Left renal cortex interstitium (tissue), 4 donors: ENCODE results near the gene RPN2. TPM values are rescaled to one million over a fixed set of nuclear protein-coding genes. Genes with fewer than 3 reads are reported as not detected.

Source experiments
- DNase-seq, 4 donors: peaks; one replicate each; pipeline ENCODE4 v3.0.0-alpha.2; 2013; ENCODE audit warnings: low read depth in 4 of 4, low spot score in 2 of 4, missing footprints in 1 of 4
- polyA plus RNA-seq, 4 donors: library from polyadenylated mRNA; unstranded; fragments of 120-200 nt; gene quantifications; one replicate each; pipeline ENCODE4 v1.2.1, GENCODE V29; 2013; ENCODE audit not compliant: insufficient read length in 4 of 4

The RPN2 gene
- polyA plus RNA-seq, 4 donors: 272 to 316 (median 290) TPM

DNA sequence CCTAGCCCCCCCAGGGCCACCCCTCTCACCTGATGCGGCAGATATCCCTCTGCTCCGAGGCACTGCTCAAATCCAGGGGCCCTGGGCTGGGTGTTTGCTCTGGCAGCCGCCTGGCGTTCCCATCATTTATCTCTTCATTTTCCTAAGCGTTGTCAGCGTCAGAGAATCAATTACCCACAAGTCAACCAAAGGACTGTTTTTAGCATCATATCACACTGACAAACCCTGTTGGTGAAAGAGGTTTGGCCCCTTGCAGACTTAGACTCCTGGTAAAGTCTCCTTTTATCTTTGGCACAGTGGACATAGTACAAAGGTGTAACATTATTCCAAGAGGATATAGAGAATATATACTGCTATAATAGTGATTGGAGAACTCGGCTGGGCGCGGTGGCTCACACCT lies 82.6 kb downstream of the RPN2 start, which contains the start of gene GHRH:
Gene GHRH (minus strand): TSS at position 101 of the 400 bp plus-strand sequence. CDS start 4,925 bp downstream, outside the sequence.
- no peak for DNase-seq

DNA sequence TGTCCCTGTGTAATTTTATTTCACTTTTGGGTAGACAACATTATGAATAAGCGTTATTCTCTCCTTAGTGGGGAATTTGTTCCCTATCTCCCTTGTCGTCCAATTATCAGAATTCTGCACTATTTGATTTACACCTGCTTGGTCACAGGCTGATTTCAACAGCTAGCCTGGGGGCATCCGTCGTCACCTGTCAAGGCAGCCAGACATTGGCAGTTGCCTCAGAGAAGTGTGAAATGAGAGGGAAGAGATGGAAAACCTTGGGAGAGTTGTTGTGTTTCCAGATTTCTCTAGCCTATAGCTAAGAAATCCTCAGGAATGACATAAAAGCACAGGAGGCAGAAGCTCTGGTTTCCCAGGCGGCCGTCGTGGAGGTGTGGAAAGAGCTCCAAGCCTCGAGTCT lies 83.4 kb downstream of the RPN2 start:
- DNase-seq: no peak

DNA sequence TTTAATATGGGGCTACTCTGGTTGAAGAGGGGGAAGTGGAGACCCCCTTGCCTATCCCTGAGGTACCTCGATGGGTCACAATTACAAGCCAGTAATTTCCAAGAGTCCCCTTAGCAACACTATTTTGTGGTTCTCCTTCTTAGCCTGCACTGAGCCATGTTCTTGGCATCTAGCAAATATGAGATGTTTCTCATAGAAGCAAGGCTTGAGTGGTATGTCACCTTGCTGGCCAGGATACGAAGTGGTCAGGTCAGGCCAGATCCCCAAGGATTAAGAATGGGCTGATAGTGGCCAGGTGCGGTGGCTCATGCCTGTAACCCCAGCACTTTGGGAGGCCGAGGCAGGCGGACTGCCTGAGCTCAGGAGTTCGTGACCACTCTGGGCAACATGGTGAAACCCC lies 84.6 kb downstream of the RPN2 start:
- DNase-seq: no peak

DNA sequence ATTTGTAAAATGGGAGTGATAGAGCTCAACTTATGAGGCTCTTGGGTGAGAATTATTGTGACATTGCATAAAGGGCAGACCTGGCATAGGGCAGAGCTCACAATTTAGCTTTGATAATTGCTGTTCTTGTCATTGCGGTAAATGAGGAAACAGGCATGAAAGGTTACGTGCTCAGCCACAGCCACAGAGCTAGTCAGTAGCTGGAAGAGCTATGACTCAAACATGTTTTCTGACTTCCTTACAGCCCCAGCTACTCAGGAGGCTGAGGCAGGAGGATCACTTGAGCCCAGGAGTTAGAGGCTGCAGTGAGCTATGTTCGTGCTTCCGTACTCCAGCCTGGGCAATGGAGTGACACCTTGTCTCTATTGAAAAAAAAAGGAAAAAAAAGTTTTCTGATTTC lies 86.0 kb downstream of the RPN2 start:
- no peak for DNase-seq

DNA sequence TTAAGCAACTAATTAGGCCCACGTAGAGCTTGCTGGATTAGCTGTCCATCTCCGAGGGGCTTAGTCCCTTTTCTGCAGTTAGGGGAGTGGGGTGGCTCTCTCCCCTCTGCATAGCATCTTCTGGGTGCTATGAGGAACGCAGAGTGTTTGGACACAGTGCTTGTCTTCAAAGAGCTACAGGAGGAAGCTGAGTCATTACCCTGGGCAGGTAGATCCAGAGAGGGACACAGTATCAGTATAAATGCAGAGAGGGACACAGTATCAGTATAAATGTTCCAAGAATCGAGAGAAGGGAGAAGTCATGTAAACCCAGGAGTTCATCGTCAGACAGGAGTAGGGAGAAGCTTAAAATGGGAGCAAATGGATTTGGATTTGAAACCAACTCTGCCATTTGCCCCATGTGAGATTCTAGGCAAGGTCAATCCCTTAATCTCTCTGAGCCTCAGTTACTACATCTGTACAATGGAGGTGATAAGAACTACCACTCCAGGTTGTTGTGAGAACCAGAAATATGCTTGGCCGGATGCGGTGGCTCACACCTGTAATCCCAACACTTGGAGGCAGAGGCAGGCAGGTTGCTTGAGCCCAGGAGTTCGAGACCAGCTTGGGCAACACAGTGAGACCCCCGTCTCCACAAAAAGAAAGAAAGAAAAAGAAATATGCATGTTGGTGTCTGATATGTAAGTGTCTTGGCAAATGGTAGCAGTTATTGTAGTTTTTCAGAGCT lies 88.0 kb downstream of the RPN2 start:
- no peak for DNase-seq

DNA sequence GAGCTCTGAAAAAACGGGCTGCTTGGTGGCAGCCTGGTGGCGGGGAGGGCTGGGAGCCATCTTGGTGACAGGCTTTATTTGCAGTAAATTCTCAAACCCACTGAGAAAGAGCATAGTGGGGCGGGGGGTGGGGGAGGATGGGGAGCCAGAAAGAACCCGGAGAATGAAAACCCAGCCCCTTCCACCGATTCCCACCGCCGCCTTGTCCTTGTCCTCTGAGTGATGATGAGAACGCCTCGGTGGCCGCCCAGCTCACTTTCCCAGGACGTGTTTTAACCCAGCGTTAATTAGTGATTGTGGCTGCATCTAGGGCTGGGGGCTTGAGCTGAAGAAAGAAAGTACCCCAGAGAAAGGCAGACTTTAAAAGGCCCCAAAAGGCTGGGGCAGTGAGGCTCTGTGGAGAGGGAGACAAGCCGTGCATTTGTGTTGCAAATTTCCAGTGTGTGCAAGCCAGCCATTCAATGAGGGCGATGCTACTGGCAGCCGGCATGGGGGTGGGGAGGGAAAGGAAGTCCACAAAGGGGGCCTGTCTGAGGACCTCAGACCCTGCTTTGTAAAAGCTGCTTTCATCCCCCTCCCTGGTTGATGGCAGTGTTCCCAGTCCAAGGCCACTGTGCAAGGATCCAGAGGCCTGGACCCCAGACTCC lies 88.7 kb downstream of the RPN2 start:
- DNase-seq: no peak

DNA sequence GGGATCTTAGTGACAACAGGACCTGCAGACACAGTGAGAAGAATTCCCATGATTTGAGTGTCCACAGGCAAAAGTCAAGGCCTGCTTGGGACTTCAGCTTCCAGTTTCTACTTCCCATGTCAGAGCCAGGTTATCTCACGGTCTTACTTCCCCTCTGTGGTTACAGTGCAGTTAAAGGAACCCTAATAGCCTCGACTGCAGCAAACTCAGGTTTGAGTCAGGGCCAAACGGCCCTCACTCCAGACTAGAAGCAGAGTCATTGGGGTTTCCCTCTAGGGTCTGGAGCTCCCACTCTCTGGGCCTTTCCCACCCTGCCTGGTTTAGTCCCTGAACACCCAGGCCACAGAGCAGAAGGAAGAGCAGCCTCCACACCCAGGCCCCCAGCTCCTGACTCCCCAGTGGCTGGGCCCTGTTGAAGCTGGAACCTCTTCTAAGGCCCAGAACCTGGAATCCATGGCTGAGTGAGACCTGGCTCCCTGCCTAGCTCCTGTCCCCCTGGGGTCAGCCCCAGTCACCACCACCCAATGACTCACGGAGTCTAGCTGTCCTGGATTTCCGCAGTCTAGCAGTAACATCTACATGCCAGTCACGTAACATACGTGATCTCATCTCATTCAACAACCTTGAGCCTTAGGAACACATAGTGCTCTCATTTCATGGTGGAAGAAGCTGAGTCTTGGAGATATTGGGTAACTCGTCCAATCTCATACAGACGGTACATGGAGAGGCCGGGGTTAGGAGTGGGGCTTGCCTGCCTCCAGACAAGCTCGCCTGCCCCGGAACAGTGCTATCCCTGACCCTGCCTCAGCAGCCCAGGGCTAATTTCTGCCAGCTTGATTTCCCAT lies 91.7 kb downstream of the RPN2 start:
- DNase-seq: no peak

DNA sequence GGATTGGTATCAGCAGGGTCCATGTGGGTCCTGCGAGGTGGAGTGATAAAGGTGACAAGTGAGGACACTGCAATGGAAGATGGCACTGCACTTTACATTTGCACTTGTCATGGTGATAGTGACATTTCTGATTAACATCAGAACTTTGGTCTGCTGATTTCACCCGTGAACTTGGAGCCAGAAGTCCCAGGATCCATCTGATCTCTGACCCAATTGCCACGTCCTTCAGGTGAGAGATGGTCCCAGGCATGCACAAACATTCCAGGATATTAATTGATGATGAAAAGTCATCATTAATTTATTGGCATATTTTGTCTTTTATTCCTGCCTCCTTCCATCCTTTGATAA lies 92.3 kb downstream of the RPN2 start:
- no peak for DNase-seq

DNA sequence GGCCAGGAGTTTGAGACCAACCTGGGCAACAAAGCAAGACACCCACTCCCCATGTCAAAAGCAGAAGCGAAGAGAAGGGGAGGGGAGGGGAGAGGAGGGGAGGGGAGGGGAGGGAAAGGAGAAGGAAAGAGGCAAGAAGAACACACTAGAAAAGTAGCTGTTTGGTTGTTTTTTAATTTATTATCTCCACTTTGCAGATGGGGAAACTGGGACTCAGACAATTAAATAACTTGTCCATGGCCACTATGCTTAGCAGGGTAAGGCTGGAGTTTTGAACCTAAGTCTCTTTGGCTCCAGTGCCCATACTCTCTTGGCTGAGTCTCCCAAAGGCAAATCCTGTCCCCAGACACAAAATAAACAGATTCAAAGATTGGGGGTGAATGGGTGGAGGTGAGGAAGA lies 94.9 kb downstream of the RPN2 start:
- no peak for DNase-seq

DNA sequence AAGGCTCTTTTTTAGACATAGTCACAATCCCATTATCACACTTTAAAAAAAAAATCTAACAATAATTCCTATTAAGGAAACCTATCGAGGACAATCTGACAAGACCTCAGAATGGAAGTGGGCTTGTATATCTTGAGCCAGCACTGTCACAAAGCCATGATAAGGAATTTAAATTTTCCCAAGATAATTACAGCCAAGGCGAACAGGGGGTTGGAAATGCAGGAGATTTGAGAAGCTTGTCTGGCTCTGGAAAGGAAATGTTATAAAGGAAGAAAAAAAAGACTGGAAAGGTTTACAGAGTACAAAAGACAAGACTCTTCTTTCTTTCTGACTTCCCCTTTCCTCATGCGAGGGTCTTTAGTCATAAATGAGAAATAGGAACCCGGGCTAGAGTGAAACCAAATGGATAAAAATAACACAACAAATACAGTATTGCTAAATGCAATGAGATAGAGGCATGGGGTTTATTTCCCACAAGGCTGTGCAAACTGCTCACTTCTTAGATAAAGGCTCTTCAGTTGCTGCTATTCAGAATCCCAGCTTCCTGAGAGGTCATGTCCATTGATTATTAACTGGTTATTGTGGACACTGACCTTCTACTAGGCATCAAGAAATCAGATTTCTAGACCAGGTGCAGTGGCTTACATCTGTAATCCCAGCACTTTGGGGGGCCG lies 95.9 kb downstream of the RPN2 start:
- DNase-seq: no peak

DNA sequence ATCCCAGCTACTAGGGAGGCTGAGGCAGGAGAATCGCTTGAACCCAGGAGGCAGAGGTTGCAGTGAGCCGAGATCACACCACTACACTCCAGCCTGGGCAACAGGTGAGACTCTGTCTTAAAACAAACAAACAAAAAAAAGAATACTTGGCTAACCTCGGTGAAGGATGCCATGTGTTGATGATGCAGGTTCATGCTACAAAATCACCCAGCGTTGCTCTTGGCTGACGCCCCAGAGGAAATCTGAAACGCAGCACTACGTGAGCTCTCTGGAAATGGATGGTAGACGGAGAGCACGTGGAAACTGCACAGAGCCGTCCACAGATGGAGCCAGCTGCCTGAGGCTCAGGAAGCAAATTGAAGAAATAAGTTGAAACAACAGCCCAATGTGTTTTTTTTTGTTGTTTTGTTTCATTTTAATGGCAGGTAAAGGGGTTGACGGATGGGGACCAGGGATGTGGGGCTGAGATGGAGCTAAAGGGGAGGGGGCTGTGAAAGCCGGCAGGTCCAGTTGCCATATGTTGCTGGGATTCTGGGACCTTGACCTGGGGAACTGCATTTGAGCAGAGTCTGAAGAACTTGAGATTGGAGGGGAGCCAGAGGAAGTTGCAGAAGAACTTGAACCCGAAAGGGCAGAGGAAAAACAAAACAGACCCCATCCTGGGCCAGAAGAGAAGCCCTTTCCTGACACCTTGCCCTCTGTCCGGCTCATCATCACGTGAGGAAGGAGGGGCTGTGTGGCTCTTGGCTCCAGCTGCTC lies 97.5 kb downstream of the RPN2 start:
- DNase-seq: peak in 2 of 4 donors; percentile 49 to 76

DNA sequence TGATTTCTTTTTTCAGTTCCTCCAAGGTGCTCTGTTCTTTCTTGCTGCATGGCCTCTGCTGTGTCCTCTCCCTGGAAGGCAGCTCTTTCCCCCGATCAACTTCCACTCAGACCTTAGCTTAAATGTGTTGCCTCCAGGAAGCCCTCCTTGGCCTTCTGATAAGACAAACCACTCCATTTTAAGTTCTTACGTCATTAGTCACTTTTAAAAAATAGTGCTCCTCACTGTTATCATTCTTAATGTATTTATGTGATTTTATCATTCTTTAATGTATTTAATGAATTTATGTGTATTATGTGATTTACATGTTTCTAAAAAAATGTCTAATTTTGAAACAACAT lies 98.1 kb downstream of the RPN2 start:
- DNase-seq: no peak

DNA sequence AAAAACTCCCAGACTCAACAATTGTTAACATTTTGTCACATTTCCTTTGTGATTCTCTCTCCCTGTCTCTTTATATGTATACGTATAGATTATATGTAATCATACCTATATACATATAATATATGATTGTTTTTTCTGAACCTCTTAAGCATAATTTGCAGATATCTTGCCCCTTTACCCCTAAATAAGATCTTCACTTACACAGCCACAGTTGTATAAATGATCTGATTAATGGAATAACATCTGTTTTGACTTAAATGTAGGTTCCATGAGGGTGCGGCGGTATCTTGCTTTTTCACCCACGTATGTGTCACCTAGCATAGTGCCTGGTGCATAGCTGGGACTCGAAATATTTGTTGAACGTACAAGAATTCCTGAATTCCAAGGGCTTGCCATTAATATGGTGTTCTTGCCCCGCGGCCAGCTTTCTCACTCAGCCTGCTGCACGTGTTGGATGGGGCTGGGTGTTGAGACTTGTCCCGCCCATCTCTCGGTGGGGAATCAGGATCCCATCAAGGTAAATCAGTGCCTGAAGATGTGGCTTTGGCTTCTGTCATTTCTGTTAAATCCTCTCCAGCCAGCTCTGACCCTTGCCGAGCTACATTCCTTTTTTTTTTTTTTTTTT lies 99.9 kb downstream of the RPN2 start:
- no peak for DNase-seq

DNA sequence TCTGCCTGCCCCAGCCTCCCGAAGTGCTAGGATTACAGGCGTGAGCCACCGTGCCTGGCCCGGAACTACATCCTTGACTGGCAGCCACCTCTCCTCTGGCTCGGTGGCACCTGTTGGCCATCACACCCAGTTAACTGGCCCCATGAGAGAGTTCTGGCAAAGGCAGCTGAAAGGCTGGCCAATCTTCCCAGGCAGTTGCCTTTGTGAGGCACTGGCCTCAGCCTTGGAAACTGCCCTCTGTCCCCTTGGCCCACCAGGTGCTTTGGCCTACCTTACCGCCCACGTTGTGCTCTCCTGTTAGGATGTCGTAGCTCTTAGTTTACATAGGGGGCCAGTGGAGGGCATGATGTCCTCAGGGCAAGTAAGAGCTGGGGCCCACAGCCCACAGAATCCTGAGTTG lies 100.7 kb downstream of the RPN2 start:
- DNase-seq: no peak

DNA sequence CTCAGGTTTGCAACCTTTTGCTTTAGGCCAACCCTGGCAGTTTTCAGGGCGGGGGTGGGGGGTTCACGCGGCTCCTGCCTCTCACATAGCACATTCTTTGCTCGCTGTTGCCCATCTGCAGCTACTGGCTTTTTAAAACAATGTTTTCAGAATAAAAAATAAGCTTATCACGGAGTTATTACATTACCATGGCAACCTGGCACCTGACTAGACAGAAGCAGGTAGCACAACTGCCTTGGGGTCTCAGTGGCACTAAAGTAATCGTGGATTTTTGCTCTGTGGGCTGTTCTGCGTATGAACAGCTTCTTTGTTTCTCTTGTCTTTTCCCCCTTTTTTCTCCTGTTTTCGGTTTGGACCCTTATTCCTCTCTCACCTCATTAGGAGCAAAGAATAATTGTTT lies 101.3 kb downstream of the RPN2 start:
- no peak for DNase-seq

DNA sequence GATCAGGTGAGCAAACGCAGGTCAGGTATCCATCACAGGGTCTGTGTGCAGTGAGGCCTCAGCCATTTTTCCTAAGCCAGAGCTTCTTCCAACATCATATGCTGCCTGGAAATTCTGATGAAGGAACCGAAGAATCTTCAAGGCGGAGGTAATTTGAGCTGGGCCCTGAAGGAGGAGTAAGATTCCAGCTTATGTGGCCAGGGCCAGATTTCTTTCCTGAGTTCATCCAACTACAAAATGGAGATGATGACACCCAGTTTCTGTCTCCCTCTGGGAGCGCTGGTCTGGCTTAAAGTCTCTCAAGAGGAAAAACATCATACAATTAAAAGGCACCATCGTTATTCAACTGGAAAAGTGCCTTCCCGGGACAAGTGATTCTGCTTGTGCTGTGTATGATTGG lies 103.4 kb downstream of the RPN2 start:
- DNase-seq: no peak

DNA sequence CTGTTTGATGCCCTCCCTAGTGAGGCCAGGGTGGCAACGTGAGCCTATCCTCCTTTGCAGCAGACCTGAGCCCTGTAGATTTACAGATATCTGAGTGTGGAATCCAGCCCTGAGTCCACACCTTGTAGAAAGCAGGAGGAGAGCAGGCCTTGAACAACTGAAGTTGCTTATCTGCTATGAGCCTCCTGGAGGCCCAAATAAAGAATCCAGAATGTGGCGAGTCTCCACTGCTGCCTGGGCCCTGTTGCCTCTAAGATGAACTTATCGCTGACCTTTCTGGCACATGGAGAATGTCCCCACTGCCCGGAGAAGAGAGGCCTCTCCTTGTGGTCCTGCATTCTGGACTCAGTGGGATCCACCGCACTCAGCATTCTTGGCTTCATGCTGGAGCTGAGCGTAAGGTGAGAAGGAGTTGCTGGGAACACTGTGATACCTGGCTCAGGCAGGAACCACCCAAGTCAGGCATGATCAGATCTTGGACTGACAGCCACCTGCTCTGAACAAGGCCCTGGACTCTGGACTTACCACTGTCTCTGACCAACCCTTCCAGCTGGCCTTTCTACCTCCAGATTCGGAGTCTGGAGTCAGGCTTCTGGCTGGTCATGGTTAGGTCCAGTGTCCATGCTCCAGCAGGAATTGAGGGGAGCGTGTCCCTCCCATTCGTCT lies 104.5 kb downstream of the RPN2 start:
- DNase-seq: no peak

DNA sequence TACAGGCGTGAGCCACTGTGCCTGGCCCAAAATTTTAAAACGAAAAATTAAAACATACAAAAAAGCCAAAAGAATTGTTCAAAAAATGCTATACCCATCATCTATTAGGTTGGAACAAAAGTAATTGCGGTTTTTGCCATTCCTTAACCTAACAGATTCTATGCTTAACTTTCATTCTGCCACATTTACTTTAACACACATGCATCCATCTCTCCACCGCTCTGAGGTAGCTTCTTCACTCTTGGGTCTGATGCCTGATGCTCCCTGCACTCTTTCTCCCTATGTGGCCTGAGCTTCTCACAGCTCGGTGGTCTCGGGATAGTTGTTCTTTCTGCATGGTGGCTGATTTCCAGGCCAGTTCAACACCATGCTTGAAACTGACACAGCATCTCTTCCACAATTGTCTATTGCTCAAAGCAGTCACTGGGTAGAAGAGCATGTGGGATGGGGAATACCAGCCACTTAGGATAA lies 105.6 kb downstream of the RPN2 start:
- DNase-seq: no peak

DNA sequence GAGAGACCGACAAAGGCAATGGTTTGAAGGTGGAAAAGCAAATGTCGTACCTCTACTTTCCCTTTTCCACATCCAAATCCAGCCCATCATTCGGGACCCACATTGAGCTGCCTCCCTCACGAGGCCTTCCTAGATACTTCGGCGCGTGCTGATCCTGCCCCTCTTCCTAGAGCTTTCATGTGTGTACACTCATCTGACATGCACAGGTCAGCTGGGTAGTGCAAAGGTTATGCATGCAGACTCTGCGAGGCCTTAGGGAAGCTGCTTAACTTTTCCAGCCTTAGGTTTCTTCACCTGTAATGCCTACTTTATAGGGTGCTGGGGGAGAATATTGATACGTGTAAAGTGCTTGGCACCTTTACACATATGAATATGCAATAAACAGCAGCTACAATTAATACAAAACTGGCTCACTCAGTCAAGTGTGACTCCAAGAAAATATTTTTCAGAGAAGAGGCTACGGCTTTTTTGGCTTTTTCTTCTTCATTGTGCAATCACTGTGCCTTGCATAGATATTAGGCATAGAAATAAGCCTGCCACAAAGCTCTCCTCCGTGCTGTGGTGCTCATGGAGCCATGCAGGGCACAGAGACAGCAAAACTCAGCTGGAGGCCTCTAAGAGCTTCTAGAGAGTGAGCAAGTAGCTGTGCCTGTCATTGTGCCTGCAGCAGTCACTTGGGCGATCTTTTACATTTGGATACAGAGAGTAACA lies 106.7 kb downstream of the RPN2 start:
- no peak for DNase-seq
